GM19397 (cell line): ENCODE measurements around the gene SCN8A.

Source experiments
- ATAC-seq: cut with Tn5 transposase; IDR thresholded peaks from one replicate; pipeline ENCODE4 v1.9.1; 2021; ENCODE audit warnings: mild to moderate bottlenecking, moderate library complexity; ENCODE audit not compliant: unreplicated experiment

SCN8A gene

GRCh38 chr12:51811203-51812202, 220.5 kb downstream of the SCN8A start:
- no peak for ATAC-seq

DNA sequence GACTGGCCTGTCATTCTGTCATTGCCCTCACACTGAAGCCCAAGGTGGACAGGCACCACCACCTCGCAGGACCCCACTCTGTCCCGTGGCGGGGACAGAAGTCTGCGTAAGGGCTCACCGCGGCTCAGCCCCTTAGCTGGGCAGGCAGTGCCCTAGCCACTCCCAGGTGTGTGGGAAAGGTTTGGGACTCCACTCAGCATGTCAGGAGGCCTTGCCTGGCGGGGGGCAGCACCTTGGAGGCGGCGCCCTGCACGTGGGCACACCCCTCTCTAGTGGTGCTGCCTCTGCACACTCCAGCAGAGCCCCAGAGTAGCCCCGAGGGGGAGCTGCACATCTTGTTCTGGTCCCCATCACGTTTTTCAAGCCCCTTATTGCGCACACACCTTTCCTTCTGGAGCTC, 221.8 kb downstream of the SCN8A start:
- ATAC-seq = no peak

- ATAC-seq = no peak
Observed at GRCh38 chr12:51813931-51814310, 222.9 kb downstream of the SCN8A start.

DNA sequence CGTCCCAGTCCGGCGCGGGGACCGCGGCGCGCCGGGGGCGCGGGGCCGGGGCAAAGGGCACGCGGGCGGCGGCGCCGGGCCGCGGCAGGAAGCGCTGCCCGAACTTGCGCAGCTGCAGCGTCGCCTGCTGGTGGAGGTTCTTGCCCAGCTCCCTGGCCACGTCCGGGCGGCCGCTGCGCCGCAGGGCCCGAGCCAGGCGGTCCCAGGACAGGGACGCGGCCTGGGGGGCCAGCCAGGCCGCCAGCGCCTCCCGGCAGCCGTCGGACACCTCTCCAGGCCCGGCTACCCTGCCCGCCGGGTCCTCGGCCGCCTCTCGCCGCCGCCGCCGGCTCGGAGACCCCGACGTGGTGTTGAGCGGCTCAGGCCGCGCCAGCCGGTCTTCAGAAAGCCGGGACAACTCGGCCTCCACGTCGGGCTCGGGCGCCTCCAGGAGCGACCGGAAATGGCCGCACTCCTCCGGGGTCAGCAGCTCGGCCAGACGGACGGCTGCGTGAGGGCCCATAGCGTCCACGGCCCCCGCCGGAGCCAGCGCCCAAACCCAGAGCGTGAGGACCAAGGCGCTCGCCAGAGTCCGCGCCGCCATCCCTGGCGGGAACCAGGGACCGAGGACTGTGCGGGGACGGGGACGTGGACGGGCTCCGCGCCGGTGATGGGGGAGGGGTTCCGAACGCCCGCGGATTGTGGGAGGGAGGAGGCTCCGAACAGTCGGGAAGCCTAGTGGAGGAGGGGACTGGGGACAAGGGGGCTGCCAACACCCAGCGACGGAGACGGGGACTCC, 223.5 kb downstream of the SCN8A start:
- no peak for ATAC-seq

DNA sequence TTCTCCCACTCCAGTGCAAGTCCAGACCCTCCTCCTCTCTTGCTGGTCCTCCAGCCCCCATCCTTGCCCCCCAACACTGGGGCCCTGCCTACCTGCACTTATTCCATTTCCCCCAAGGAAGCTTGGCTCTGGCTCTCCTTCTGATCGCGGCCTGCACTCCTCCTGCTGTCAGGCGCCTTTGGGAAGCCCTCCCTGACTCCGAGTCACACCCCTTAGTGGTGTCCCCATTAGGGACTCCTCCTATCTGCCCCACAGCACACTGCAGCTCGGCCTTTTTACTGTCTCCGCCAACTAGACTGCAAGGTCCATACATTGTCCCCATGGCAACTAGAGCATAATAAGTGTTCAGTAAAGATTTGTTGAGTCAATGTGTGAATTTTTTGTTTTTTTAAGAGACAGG, 224.5 kb downstream of the SCN8A start:
- ATAC-seq = no peak

- ATAC-seq = no peak
Observed at GRCh38 chr12:51817027-51817953, 226.3 kb downstream of the SCN8A start.

GRCh38 chr12:51818086-51818485, 227.1 kb downstream of the SCN8A start:
- ATAC-seq = no peak

DNA sequence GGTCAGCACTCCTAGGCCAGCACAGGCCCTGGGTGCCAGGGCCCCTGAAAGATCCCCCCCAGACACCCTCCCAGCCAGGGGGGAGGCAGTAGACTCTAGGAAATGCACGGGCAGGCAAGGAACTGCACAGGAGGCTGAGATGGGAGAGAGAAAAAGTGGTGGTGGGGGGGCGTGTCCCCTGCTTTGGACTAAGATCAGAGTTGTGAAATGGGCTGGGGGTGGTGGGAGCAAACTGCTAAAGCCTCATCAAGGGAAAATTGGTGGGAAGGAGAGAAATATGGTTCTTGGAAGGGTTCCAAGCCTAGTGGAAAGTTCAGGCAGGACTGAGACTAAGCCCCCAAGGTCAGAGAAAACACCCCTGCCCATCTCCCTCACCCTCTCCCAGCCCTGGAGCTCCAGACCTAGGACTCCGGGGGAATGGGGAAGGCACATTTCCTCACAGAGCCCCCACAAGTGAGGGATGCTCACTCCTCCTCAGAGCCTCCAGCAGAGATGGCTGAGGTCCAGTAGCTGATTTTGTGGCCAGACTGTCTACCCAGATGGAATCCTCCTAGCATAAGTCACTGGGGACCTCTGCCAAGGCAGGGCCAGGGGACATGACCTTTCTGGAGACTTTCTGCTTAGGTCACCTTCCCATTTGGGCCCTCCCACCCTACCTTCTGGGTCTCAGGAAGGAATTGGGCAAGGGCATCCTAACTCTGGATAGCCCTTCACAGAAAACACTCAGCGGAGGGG, 227.7 kb downstream of the SCN8A start:
- no peak for ATAC-seq

GRCh38 chr12:51819736-51820525, 228.9 kb downstream of the SCN8A start:
- no peak for ATAC-seq

DNA sequence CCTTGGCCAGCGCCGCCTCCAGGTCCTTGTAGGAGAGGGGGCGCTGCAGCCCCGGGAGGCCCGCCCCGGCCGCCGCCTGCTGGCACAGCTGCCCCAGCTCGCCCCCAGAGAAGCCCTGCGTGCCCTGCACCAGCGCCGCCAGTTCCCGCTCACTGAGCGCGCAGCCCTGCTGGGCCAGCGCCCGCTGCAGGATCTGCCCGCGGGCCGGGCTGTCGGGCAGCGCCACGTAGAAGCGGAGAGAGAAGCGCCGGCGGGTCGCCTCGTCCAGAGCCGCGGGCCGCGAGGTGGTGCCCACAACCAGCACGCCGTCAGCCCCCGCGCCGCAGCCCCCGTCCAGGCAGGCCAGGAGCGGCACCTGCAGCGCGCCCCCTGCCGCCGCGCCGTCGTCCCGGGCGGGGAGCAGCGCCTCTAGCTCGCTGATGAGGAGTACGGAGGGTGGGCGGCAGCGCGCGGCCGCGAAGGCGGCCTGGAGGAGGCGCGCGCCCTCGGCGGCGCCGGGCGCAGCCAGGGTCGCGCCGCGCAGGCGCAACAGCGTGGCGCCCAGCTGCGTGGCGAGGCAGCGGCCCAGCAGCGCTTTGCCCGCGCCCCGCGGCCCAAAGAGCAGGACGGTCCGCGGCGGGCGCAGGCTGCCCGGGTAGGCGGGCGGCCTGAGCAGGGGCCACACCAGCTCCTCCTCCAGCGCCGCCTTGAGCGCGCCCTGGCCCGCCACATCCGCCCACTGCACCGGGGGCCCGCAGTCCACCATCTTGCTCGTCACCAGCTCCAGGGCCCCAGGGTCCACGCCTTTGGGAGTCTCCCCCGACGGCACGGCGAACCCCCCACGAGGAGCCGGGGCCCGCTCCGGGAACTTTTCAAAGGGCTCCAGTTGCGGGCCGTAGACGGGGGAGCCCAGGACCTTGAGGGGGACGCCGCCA, 229.8 kb downstream of the SCN8A start:
- ATAC-seq = no peak

DNA sequence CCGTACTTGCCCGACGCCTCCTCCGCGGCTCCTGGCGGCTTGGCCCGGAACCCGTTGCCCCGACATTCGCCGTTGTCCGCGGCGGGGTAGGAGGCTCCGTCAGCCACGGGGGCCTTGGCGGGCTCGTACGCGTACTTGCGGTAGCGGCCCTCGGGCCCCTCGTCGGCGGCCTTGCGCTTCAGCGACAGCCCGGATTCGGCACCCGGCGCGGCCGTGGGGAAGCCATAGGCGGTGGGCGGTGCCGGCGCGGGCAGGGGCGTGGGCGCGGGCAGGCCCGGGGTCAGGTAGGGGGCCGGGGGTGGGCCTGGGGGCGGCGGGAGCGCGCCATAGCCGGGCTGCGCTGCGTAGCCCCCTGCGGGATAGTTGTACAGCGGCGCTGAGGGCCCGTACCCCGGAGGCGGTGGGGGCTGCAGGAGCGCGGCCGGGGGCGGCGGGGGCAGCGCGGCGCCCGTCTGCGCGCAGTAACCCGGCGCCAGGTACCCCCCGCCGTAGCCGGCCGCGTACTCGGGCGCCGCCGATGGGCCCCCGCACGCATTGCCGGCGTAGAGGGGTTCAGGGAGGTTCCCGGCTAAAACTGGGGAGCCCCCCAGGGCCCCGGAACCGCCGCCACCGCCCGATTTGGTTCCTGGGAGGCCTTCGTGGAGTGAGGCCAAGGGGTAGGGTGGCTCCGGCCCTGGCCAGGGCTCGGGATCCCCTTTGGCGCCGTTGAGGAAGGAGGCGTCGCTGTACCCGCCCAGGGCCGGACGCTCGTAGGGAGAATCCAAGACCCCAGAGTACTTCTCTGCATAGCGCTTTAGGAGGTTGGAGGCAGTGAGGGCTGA, 230.6 kb downstream of the SCN8A start:
- ATAC-seq = no peak

DNA sequence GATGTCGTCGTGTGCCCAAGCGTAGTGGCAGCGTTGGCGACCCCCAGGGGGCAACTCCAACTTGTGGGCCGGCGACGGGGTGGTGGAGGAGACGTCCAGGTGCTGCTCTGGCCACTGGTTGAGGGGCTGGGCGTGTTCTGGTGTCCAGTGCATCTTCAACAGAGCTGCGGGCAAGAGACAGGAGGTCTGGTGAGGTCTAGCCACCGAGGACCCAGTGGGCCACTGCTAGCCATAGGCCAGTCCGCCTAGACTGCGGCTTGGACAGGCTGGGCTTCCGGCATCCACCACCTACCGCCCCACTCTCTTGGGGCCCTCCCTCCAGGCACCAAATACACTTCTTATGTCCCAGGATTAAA, 231.2 kb downstream of the SCN8A start:
- no peak for ATAC-seq

DNA sequence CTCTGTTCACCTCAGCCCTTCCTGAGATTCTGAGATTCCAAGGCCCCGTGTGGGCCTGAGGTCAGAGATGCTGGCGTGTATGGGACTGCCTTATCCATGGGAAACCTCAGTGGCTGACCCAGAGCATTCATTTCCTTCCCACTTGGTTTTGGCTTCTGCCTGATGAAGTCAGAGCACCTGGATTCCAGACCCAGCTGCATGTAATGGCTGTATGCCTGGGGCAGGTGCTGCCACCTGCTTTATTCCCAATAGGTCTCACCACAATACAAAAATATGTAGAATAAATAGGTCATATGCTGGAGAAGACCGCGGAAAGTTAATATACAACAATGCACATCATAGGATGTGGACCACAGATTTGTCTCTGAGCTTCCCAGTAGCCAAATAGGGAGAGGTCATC, 231.9 kb downstream of the SCN8A start:
- ATAC-seq = no peak

- ATAC-seq = no peak
Observed at GRCh38 chr12:51823875-51824565, 233.0 kb downstream of the SCN8A start.

GRCh38 chr12:51825216-51825615, 234.2 kb downstream of the SCN8A start:
- no peak for ATAC-seq

- no peak for ATAC-seq
Observed at GRCh38 chr12:51826881-51827280, 235.8 kb downstream of the SCN8A start.
